Mesothelial cell of epicardium (in vitro differentiated cells): Measurements from ENCODE around the gene PIAS2. TPM values are rescaled to one million over a fixed set of nuclear protein-coding genes. Genes with fewer than 3 reads are reported as not detected.
"Not testable (repeated sequence)": the region's sequence is repeated elsewhere in the genome, so short reads cannot be mapped to it uniquely, and the experiment has no call there.

Experiments used
- DNase-seq, 2 experiments: peaks; one replicate each; pipeline ENCODE4 v3.0.0; 2021; ENCODE audit warnings: low spot score in 2 of 2; ENCODE audit not compliant: unreplicated experiment in 2 of 2
- H3K27ac Mint-ChIP-seq: 2 replicates; pipeline ENCODE4 v1.8.0; 2021; ENCODE audit warnings: mixed read lengths
- H3K27me3 Mint-ChIP-seq: 2 replicates; pipeline ENCODE4 v1.8.0; 2021; ENCODE audit warnings: low read depth, mixed read lengths
- H3K36me3 Mint-ChIP-seq: 2 replicates; pipeline ENCODE4 v1.8.0; 2021; ENCODE audit warnings: mixed read lengths
- H3K4me1 Mint-ChIP-seq: 2 replicates; pipeline ENCODE4 v1.8.0; 2021; ENCODE audit warnings: mixed read lengths
- H3K4me3 Mint-ChIP-seq: 2 replicates; pipeline ENCODE4 v1.8.0; 2021; ENCODE audit warnings: mild to moderate bottlenecking, moderate library complexity, mixed read lengths
- H3K9me3 Mint-ChIP-seq: 2 replicates; pipeline ENCODE4 v1.8.0; 2021; ENCODE audit warnings: mixed read lengths
- total RNA-seq: library from RNA; stranded (reverse); gene quantifications from 3 replicates; pipeline ENCODE4 v1.2.1, GENCODE V29; 2021
- TF ChIP-seq, protein P1 (sequence below): fragments of 200-600 bp; sonication (generic); IDR thresholded peaks from one replicate; pipeline ENCODE4 v1.5.0; 2021; ENCODE audit warnings: antibody characterized with exemption; ENCODE audit not compliant: unreplicated experiment

PIAS2 gene
- total RNA-seq, 1 donor from 2014 or later = 55.7 TPM

DNA sequence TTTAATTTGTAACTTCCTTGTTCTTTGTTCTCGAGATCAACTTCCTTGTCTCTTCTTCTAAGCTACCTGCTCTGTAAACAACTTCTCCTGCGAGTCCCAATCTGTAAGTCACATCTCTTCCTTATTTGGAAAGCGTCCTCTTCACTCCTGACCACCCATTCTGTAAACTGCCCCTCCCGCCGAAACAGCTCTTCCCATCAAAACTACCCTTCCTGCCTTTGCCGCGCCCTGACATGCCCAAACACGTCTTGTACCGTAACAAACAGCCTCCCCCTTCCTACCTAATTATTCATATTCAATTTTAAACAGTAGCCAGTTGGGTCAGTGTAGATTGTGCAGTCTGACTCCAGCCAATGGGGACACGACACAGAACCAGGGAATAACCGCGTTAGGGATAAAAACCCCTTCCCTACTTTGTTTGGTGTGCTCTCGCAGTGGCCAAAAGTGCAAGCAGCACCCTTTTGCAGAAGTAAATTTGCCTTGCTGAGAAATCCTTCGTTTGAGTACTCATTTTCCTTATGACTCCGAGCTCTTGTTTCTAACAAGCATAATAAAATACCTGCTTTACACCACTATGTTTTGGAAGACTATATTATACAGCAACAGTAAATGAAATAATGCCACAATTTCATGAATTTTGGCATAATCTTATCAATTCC, 39.8 kb downstream of the PIAS2 start:
- H3K9me3 Mint-ChIP-seq = peaks cover 67% of the 10 kb centered on the region
- H3K36me3 Mint-ChIP-seq = peaks cover 72% of the 10 kb centered on the region
- DNase-seq = no peak
- H3K4me1 Mint-ChIP-seq = no peaks in the 10 kb centered on the region
- H3K4me3 Mint-ChIP-seq = no peak overlapping the region
- H3K27ac Mint-ChIP-seq = no peak overlapping the region
- TF ChIP-seq, protein P1, sequence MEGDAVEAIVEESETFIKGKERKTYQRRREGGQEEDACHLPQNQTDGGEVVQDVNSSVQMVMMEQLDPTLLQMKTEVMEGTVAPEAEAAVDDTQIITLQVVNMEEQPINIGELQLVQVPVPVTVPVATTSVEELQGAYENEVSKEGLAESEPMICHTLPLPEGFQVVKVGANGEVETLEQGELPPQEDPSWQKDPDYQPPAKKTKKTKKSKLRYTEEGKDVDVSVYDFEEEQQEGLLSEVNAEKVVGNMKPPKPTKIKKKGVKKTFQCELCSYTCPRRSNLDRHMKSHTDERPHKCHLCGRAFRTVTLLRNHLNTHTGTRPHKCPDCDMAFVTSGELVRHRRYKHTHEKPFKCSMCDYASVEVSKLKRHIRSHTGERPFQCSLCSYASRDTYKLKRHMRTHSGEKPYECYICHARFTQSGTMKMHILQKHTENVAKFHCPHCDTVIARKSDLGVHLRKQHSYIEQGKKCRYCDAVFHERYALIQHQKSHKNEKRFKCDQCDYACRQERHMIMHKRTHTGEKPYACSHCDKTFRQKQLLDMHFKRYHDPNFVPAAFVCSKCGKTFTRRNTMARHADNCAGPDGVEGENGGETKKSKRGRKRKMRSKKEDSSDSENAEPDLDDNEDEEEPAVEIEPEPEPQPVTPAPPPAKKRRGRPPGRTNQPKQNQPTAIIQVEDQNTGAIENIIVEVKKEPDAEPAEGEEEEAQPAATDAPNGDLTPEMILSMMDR = no peak
- H3K27me3 Mint-ChIP-seq = no peaks in the 10 kb centered on the region

DNA sequence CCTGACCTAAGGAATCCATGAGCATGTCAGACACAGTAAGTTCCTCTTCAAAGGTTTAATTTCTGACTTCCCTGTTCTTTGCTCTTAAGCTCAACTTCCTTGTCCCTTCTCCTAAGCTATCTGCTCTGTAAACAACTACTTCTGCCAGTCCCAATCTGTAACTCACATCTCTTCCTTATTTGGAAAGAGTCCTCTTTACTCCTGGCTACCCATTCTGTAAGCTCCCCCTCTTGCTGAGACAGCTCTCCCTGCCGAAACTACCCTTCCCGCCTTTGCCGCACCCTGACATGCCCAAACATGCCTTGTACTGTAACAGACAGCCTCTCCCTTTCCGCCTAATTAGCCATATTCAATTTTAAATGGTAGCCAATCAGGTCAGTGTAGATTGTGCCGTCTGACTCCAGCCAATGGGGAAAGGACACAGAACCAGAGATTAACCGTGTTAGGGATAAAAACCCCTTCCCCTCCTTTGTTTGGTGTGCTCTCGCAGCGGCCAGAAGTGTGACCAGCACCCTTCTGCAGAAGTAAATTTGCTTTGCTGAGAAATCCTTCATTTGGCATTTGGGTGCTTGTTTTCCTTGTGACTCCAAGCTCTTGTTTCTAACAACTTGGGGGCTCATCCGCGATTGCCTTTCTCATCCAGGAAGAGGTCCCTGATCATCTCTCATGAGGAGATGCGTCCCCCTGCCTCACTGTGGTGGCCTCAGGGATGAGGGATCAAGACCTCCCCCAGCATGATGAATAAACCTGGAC, 49.0 kb downstream of the PIAS2 start:
- no peak for DNase-seq
- Mint-ChIP-seq H3K36me3 (peaks cover 59% of the 10 kb centered on the region), H3K27me3 (no peaks in the 10 kb centered on the region), H3K27ac (no peak overlapping the region), H3K4me3 (no peak overlapping the region), H3K9me3 (peaks cover 63% of the 10 kb centered on the region), H3K4me1 (no peaks in the 10 kb centered on the region)
- TF ChIP-seq, protein P1 = no peak

DNA sequence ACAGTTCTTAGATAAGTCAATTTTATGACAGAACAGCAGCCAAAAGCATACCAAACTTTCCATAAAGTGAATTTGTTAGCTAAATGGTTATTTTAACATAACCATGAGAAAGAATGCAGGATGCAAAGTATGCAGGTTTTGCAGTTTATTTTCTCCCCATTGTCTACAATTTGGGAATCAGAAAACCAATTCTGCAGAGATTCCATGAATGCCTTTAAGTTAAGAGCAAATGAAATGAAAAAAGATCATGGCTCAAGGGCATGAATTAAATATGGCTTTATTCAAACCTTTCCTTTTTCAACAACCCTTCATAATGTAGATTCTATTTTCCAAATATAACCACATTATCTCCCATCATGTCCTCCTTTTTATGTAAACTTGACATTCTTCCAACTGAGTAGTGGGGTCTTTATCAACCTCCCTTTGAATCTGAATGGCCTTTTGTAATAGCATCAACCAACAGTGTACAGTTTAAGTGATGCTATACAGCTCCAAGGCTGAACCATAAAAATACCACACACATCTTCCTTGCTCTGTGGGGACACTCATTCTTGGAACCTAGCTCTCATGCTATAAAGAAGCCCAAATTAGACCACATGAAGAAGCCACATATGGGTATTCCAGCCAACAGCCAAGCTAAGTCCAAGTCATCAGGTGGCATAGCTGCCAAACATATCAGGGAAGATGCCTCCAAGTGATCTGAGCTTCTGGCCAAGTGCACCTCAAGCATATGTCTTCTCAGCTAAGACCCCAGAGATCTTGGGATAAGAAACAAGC, 49.8 kb downstream of the PIAS2 start:
- no peaks in the 10 kb centered on the region for H3K4me1 Mint-ChIP-seq
- no peak overlapping the region for H3K4me3 Mint-ChIP-seq
- no peak overlapping the region for H3K27ac Mint-ChIP-seq
- peaks cover 51% of the 10 kb centered on the region for H3K36me3 Mint-ChIP-seq
- TF ChIP-seq, protein P1 = no peak
- DNase-seq = no peak
- no peaks in the 10 kb centered on the region for H3K27me3 Mint-ChIP-seq
- peaks cover 55% of the 10 kb centered on the region for H3K9me3 Mint-ChIP-seq

DNA sequence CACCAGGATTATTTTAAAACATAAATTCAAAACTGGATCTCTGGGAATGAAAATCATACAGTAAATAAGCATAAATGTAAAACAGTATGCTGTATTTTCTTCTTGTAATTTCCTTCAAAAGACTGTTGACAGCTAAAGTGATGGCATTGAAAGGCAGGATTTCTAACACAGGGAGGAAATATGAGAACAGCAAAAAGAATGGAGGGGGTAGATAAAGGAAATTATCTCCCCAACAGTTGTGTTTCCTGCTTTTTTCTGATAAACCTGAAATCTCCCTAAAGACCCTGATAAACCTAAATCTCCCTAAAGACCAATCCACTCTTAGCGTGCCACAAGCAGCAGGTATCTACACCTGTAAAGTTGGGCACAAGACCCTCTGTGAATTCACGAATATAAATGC, 50.8 kb downstream of the PIAS2 start:
- Mint-ChIP-seq H3K27me3 (no peaks in the 10 kb centered on the region), H3K9me3 (peaks cover 45% of the 10 kb centered on the region), H3K4me1 (no peaks in the 10 kb centered on the region), H3K27ac (no peak overlapping the region), H3K36me3 (peaks cover 43% of the 10 kb centered on the region), H3K4me3 (no peak overlapping the region)
- TF ChIP-seq, protein P1 = no peak
- DNase-seq = no peak

DNA sequence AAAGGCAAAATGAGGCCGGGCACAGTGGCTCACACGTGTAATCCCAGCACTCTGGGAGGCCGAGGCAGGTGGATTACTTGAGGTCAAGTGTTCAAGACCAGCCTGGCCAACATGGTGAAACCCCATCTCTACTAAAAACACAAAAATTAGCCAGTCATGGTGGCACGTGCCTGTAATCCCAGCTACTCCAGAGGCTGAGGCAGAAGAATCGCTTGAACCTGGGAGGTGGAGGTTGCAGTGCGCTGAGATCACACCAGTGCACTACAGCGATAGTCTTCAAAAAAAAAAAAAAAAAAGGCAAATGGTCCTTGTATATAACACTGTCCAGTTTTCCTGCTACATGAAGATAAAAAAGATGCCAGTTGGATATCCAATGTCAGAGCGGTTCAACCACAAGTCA, 52.1 kb downstream of the PIAS2 start:
- not testable (repeated sequence) for H3K27me3 Mint-ChIP-seq

DNA sequence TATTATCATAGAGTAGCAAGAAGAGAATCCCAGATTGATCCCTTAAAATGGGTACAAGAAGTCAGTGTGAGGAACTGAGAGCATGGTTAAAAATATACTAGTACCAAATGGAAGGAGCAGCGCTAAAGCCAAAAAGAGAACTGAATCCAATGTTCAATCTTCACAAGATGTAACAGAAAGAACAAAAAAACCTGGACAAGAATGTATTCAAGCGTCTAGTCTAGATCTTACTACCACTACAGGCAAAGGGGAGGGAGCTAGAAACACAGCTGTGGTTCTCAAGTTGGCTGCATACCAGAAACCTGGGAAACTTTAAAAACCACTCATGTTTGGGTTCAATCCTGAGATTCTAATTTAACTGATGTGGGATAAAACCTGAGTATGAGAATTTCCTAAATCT, 57.5 kb downstream of the PIAS2 start:
- Mint-ChIP-seq H3K4me1 (no peaks in the 10 kb centered on the region), H3K27me3 (no peaks in the 10 kb centered on the region), H3K27ac (no peak overlapping the region), H3K36me3 (peaks cover 18% of the 10 kb centered on the region), H3K4me3 (no peak overlapping the region), H3K9me3 (no peaks in the 10 kb centered on the region)
- no peak for DNase-seq
- TF ChIP-seq, protein P1 = no peak

More for the DNA sequence above, 52.1 kb downstream of the PIAS2 start:
- peaks cover 35% of the 10 kb centered on the region for H3K36me3 Mint-ChIP-seq
- not testable (repeated sequence) for H3K4me3 Mint-ChIP-seq, H3K27ac Mint-ChIP-seq, DNase-seq, H3K4me1 Mint-ChIP-seq
- peaks cover 35% of the 10 kb centered on the region for H3K9me3 Mint-ChIP-seq
